Epithelial cell of prostate (primary cell): Measurements from ENCODE around the gene NKX2-8.
"Not testable (repeated sequence)": the region's sequence is repeated elsewhere in the genome, so short reads cannot be mapped to it uniquely, and the experiment has no call there.

Source experiments
- DNase-seq: peaks from one replicate; pipeline ENCODE4 v3.0.0-alpha.2; 2011; ENCODE audit warnings: low read depth, low spot score
- H3K27ac ChIP-seq: fragments of 450-650 bp; 2 replicates; pipeline ENCODE4 v1.5.1; 2017; ENCODE audit warnings: mild to moderate bottlenecking

NKX2-8 gene

GRCh38 chr14:36580856-36581831, 1.3 kb downstream of the NKX2-8 start:
- peak; percentile 24 for DNase-seq
- peak overlapping the region; percentile 19 for H3K27ac ChIP-seq

- DNase-seq, result no peak
- H3K27ac ChIP-seq, result no peak overlapping the region
Observed at GRCh38 chr14:36580141-36580855, 2.1 kb downstream of the NKX2-8 start.

- no peak overlapping the region for H3K27ac ChIP-seq
- no peak for DNase-seq
Observed at GRCh38 chr14:36579573-36580140, 2.8 kb downstream of the NKX2-8 start.

GRCh38 chr14:36579001-36579555, 3.3 kb downstream of the NKX2-8 start:
- H3K27ac ChIP-seq, result no peak overlapping the region
- DNase-seq, result no peak

GRCh38 chr14:36570065-36570464, 12.3 kb downstream of the NKX2-8 start:
- no peak overlapping the region for H3K27ac ChIP-seq
- peak; percentile 48 for DNase-seq

GRCh38 chr14:36556811-36557433, 25.5 kb downstream of the NKX2-8 start:
- no peak overlapping the region for H3K27ac ChIP-seq
- no peak for DNase-seq

- DNase-seq, result no peak
- no peak overlapping the region for H3K27ac ChIP-seq
Observed at GRCh38 chr14:36555998-36556743, 26.2 kb downstream of the NKX2-8 start.

GRCh38 chr14:36553656-36554260, 28.7 kb downstream of the NKX2-8 start:
- DNase-seq, result no peak
- no peak overlapping the region for H3K27ac ChIP-seq

- no peak for DNase-seq
- H3K27ac ChIP-seq, result no peak overlapping the region
Observed at GRCh38 chr14:36550899-36551298, 31.5 kb downstream of the NKX2-8 start.

GRCh38 chr14:36544280-36544679, 38.1 kb downstream of the NKX2-8 start:
- not testable (repeated sequence) for DNase-seq

GRCh38 chr14:36538051-36538450, 44.4 kb downstream of the NKX2-8 start:
- DNase-seq, result no peak
- no peak overlapping the region for H3K27ac ChIP-seq

More at GRCh38 chr14:36544280-36544679, 38.1 kb downstream of the NKX2-8 start:
- not testable (repeated sequence) for H3K27ac ChIP-seq
